GM15510 (cell line): ENCODE data around the gene CYP2W1.

Experiments used
- POLR2A ChIP-seq: IDR thresholded peaks from 3 replicates; pipeline ENCODE4 v1.6.1; 2011; ENCODE audit warnings: borderline replicate concordance; ENCODE audit not compliant: insufficient read length; ENCODE audit errors: extremely low read depth

The CYP2W1 gene

DNA sequence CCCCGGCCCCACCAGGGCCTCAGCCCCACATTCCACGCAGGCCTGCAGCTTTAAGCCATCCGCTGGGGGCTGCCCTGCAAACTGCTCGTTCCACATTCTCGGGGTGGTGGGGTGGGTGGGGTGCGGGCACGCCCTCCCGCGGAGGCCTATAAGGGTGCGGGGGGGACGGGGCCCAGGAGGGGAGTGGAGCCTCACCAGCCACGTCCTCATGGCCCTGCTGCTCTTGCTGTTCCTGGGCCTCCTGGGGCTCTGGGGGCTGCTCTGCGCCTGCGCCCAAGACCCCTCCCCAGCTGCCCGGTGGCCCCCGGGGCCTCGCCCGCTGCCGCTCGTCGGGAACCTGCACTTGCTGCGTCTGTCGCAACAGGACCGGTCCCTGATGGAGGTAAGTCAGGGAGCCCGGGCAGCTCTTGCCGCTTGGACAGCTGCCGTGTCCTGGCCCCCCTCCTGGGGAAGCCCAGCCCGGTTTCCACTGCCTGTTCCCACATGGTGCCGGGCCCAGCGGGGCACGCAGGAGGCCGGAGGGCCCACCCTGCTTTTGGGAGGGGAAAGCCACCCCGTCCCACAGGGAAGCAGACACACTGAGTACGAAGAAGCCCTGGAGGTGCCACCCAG lies at the start of gene CYP2W1:
TSS of gene CYP2W1 (plus strand) at position 178 of the 612 bp plus-strand sequence. CDS start at position 209, 31 bp downstream.
- no peak for TF ChIP-seq POLR2A

- no peak for TF ChIP-seq POLR2A
Observed at GRCh38 chr7:934469-935163, 48.4 kb upstream of the CYP2W1 start.

GRCh38 chr7:935164-935873 lies 47.7 kb upstream of the CYP2W1 start:
- TF ChIP-seq POLR2A: no peak

- TF ChIP-seq POLR2A: no peak
Observed at GRCh38 chr7:935874-936385, 47.1 kb upstream of the CYP2W1 start.

DNA sequence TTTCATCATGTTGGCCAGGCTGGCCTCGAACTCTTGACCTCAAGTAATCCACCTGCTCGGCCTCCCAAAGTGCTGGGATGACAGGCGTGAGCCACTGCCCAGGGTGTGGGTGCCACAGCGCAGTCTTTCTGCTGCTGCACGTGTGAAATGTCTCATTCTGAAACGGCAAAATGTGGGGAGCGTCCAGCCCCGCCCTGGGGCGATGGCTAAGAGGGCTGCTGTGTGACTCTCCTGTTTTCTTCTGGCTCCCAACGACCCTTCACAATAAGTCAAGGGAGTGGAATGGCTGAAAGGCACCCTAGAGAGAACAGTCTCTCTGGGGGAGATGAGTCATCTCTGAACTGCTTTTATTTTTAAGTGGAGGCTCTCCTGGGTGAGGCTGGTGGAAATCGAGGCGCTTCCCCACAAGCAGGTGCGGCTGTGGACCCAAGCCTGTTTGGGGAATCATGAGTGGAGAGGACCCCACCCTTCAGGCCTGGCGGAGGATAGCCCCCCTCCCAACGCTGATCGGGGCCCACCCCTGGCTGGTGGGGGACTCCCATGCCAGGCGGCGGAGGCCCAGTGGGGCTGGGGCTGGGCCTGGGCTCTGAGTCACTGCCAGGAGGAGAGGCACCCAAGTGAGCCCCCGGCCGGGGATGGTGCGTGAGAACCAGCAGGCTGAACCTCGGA lies 46.5 kb upstream of the CYP2W1 start:
- TF ChIP-seq POLR2A: no peak

GRCh38 chr7:937856-938484 lies 45.0 kb upstream of the CYP2W1 start:
- no peak for TF ChIP-seq POLR2A

DNA sequence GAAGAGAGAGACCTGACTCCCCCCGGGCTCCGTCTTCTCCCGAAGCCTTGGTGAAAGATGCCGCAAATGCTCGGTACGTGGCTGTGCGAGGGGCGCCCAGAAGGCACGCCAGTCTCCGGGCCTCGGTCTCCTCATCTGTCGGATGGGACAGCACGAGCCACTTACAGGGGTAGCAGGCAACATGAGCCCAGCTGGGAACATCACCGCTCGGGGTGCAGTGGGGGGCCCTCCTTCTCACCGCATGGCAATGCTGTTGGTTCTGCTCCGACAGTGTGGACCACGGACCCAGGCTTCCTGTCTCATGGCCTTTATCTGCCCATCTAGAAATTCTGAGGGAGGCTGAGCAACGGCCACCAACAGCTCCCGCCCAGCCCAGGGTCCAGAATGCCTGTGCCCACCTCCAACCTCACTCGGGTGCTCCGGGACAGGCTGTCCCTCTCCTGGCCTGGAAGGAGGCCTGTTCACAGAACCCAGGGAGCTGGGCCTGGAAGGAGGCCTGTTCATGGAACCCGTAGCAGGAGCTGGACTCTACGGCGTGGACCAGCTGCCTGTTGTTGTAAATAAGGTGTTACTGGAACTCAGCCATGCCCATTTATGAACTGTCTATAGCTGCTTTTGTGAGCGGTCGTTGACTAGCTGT lies 44.3 kb upstream of the CYP2W1 start:
- TF ChIP-seq POLR2A: no peak

DNA sequence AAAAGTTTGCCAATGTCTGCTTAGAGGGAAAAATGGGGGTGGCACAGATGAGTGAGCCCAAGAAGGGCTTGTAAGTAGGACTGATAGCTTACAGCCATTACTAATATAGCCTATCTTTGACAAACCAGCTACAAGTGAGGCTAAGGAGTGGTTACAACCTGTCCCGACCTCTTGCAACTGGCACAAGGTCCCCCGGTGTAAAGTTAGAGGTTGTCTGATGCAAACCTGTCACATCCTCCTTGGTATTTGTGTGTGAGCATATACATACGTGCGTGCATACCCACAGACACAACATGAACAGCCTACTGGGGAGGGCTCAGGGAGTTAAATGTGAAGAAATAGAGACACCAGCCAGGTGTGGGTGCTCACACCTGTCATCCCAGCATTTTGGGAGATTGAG lies 43.1 kb upstream of the CYP2W1 start:
- no peak for TF ChIP-seq POLR2A

- TF ChIP-seq POLR2A: no peak
Observed at GRCh38 chr7:940599-941408, 42.2 kb upstream of the CYP2W1 start.

- no peak for TF ChIP-seq POLR2A
Observed at GRCh38 chr7:944744-945143, 38.2 kb upstream of the CYP2W1 start.

GRCh38 chr7:945147-945555 lies 37.8 kb upstream of the CYP2W1 start:
- TF ChIP-seq POLR2A: no peak

DNA sequence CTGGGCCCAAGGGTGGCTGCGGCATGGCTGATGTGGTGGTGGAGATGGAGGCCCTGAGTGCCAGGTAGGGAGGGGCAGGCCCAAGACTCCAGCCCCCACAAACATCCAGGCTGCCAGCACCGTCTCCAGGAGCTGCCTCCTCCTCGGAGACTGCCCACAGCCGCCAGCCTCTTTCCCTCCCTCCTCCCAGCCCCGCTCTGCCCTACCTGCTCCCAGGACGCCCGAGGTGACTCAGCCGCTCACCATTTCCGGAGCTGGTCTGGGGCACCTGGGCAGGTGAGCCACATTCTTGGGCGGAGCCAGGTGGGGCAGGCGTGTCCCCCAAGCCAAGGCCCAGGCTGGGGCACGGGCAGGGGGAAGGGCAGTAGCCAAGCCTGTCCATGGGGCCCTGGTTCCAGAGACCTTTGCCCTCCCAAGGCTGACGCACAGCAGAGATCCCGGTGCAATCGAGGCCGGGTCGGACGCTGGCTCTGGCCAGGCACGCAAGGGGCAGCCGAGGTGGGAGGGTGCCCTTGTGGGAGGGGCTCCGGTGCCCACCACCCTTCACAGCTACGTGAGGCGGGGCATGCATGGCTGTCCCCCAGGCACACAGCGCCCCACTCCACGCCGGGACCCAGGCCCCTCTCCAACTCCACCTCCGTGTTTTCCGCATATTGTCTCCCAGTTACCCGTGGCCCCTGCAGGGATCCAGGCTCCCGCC lies 37.3 kb upstream of the CYP2W1 start:
- TF ChIP-seq POLR2A: no peak
